IMR-90 (cell line): ENCODE results near the gene GH2. TPM values are rescaled to one million over a fixed set of nuclear protein-coding genes. Genes with fewer than 3 reads are reported as not detected.

Experiments used
- ATAC-seq: fragments of 200-7000 bp; cut with Tn5 transposase; 2 replicates; pipeline ENCODE4 v1.9.1; 2020; ENCODE audit warnings: low read depth, mild to moderate bottlenecking, moderate library complexity
- BruUV-seq: library from RNA; stranded (reverse); fragments of 400-500 nt; replicated peaks from 2 replicates; lab custom pipeline; 2021; lab: Mats Ljungman, UMichigan
- CTCF ChIA-PET: fragments of 300-600 bp; formaldehyde crosslinking; extraction: SDS; loops from one replicate; lab custom pipeline; 2021; ENCODE audit warnings: antibody characterized with exemption; lab: Yijun Ruan, JAX
- POLR2A ChIA-PET: fragments of 300-600 bp; sonication (Branson Sonifier 250); formaldehyde crosslinking; loops from one replicate; lab custom pipeline; 2022; ENCODE audit warnings: antibody characterized with exemption; ENCODE audit not compliant: unreplicated experiment; lab: Charles Lee
- DNase-seq: peaks from one replicate; pipeline ENCODE4 v3.0.0; 2013
- H2AFZ ChIP-seq: replicated peaks from 2 replicates; pipeline ENCODE3; 2013; ENCODE audit warnings: low read length, mild to moderate bottlenecking; ENCODE audit not compliant: poor library complexity
- H2AK5ac ChIP-seq: 2 replicates; pipeline ENCODE4 v1.6.1; 2013; ENCODE audit warnings: low read depth, low read length, inconsistent platforms
- H2AK9ac ChIP-seq: replicated peaks from 2 replicates; pipeline ENCODE3; 2013; ENCODE audit warnings: mild to moderate bottlenecking, low read depth, low read length, moderate library complexity; ENCODE audit not compliant: poor library complexity
- H2BK120ac ChIP-seq: 2 replicates; pipeline ENCODE4 v1.6.1; 2013; ENCODE audit warnings: low read depth, low read length, inconsistent platforms
- H2BK15ac ChIP-seq: 3 replicates; pipeline ENCODE4 v1.6.1; 2013; ENCODE audit warnings: low read depth, low read length, inconsistent platforms
- H2BK20ac ChIP-seq: 2 replicates; pipeline ENCODE4 v1.6.1; 2013; ENCODE audit warnings: low read depth, mild to moderate bottlenecking, inconsistent platforms, low read length, moderate library complexity
- H2BK5ac ChIP-seq: 2 replicates; pipeline ENCODE4 v1.6.1; 2013; ENCODE audit warnings: mild to moderate bottlenecking, low read depth, low read length, inconsistent platforms; ENCODE audit not compliant: poor library complexity, severe bottlenecking
- H3K14ac ChIP-seq: replicated peaks from 2 replicates; pipeline ENCODE4 v1.6.1; 2013; ENCODE audit warnings: low read depth, low read length, inconsistent platforms
- H3K18ac ChIP-seq: 2 replicates; pipeline ENCODE4 v1.6.1; 2013; ENCODE audit warnings: low read depth, low read length, control low read depth
- H3K23ac ChIP-seq: 2 replicates; pipeline ENCODE4 v1.6.1; 2013; ENCODE audit warnings: low read depth, low read length, inconsistent platforms
- H3K27ac ChIP-seq: 2 replicates; pipeline ENCODE4 v1.5.1; 2013; ENCODE audit warnings: mild to moderate bottlenecking, control low read depth, low read length; ENCODE audit not compliant: insufficient read depth
- H3K27me3 ChIP-seq: 2 replicates; pipeline ENCODE4 v1.6.1; 2013; ENCODE audit warnings: low read length; ENCODE audit not compliant: control insufficient read depth, insufficient read depth
- H3K36me3 ChIP-seq: 2 replicates; pipeline ENCODE4 v1.6.1; 2013; ENCODE audit warnings: low read length, mixed read lengths; ENCODE audit not compliant: control insufficient read depth, insufficient read depth
- H3K4ac ChIP-seq: 2 replicates; pipeline ENCODE4 v1.6.1; 2013; ENCODE audit warnings: low read depth, low read length, inconsistent platforms
- H3K4me1 ChIP-seq: 2 replicates; pipeline ENCODE4 v1.6.1; 2013; ENCODE audit warnings: low read length, mixed read lengths; ENCODE audit not compliant: control insufficient read depth, insufficient read depth
- H3K4me2 ChIP-seq: 2 replicates; pipeline ENCODE4 v1.6.1; 2013; ENCODE audit warnings: low read depth, mild to moderate bottlenecking, control low read depth, low read length, moderate library complexity
- H3K4me3 ChIP-seq: 2 replicates; pipeline ENCODE4 v1.5.1; 2013; ENCODE audit warnings: low read depth, mild to moderate bottlenecking, control low read depth, low read length, moderate library complexity; ENCODE audit not compliant: insufficient read depth
- H3K56ac ChIP-seq: 2 replicates; pipeline ENCODE4 v1.6.1; 2013; ENCODE audit warnings: low read length, inconsistent platforms; ENCODE audit not compliant: insufficient read depth; ENCODE audit errors: extremely low read depth
- H3K79me1 ChIP-seq, 2 experiments: 2 replicates each; pipeline ENCODE4 v1.6.1; 2013; ENCODE audit warnings: low read length in 2 of 2, inconsistent platforms in 1 of 2, low read depth in 1 of 2
- H3K9ac ChIP-seq: 2 replicates; pipeline ENCODE4 v1.6.1; 2013; ENCODE audit warnings: low read depth, low read length, control low read depth
- H3K9me1 ChIP-seq: 2 replicates; pipeline ENCODE4 v1.6.1; 2013; ENCODE audit warnings: low read length, inconsistent platforms; ENCODE audit not compliant: insufficient read depth
- H3K9me3 ChIP-seq: 2 replicates; pipeline ENCODE4 v1.6.1; 2013; ENCODE audit warnings: low read length; ENCODE audit not compliant: control insufficient read depth, insufficient read depth
- H4K20me1 ChIP-seq: 2 replicates; pipeline ENCODE4 v1.6.1; 2013; ENCODE audit warnings: low read length, inconsistent platforms; ENCODE audit not compliant: insufficient read depth
- H4K5ac ChIP-seq: 2 replicates; pipeline ENCODE4 v1.6.1; 2013; ENCODE audit warnings: mild to moderate bottlenecking, low read depth, low read length, control low read depth
- H4K8ac ChIP-seq, 2 experiments: 2 replicates each; pipeline ENCODE4 v1.6.1; 2013; ENCODE audit warnings: low read depth in 2 of 2, low read length in 2 of 2, control low read depth in 1 of 2, inconsistent platforms in 1 of 2
- H4K91ac ChIP-seq: 2 replicates; pipeline ENCODE4 v1.6.1; 2013; ENCODE audit warnings: low read depth, low read length, inconsistent platforms; ENCODE audit not compliant: insufficient read depth
- MXI1 ChIP-seq: IDR thresholded peaks from 2 replicates; pipeline ENCODE4 v1.6.1; 2012; ENCODE audit warnings: low read depth, mild to moderate bottlenecking, low read length, moderate library complexity, borderline replicate concordance
- RCOR1 ChIP-seq: IDR thresholded peaks from 2 replicates; pipeline ENCODE4 v1.6.1; 2012; ENCODE audit warnings: mild to moderate bottlenecking, low read length, improper control_type of control experiment; ENCODE audit not compliant: insufficient replicate concordance
- WGBS, 2 experiments: methylation state at CpG; one replicate each; pipeline versions ENCODE4 v1.1.5 to v1.1.7; 2013; ENCODE audit warnings: missing lambda C conversion rate in 2 of 2; ENCODE audit not compliant: insufficient read length in 1 of 2; ENCODE audit errors: extremely low coverage in 2 of 2; 5-methylcytosine and 5-hydroxymethylcytosine counted together
- dilution Hi-C: fragments of 300-500 bp; cut with HindIII; formaldehyde crosslinking; loops from one replicate; pipeline ENCODE4 v1.14.3; 2018; ENCODE audit warnings: low sequenced_read_pairs; ENCODE audit not compliant: unreplicated experiment
- in situ Hi-C: fragments of 300-500 bp; cut with MboI; formaldehyde crosslinking; loops from 3 replicates; pipeline ENCODE4 v1.14.3; 2019; ENCODE audit warnings: low sequenced_read_pairs, inconsistent platforms, mixed read lengths
- intact Hi-C: fragments of 100-400 bp; cut with micrococcal nuclease; formaldehyde crosslinking; loops from 2 replicates; pipeline ENCODE4 v1.10.0; 2022
- polyA plus RNA-seq, 3 experiments: library from polyadenylated mRNA; depleted of rRNA; stranded (reverse); fragments of >200 nt; gene quantifications; 2 replicates each; pipeline ENCODE4 v1.2.3, GENCODE V29; 2012; ENCODE audit warnings: low replicate concordance in 1 of 3
- total RNA-seq: library from RNA; depleted of rRNA; stranded (reverse); fragments of >200 nt; gene quantifications from 2 replicates; pipeline ENCODE4 v1.2.3, GENCODE V29; 2012

Gene GH2
- total and polyA plus RNA-seq, 2 of the 4 experiments (the other 2 are of a cell fraction) = not detected

DNA sequence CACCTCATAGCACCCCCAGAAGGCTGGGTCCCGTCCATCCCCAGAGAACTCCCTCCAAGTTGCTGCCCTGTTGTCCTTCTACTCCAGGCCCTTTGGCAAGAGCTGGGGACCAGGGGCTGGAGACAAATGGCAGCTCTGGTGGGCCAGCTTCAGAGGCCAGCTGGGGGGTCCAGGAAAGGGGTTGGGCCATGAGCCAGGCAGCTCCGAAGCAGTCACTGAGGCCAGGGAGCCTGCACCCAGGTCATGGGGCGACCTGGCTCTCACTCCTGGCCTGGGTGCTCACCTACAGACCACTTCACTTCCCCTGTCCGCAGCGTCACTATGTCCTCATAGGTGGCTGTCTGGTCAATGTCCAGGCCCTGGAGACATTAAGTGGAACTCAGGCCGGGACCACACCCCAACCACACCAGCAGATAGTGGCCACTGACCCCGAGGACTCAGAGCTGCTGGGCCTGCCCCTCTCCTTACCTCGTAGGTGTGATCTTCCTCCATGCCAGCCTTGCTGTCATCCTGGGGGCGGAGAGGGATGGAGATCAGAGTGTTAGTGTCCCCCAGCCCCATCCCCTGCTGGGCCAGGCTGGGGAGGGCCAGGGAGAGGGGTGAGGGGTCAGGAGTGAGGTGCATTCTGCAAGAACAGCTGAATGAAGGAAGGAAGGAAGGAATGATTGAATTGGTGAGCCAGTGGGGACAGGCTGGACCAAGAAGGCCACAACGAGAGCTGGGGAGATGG lies 47.4 kb upstream of the GH2 start:
- no peaks in the 10 kb centered on the region for H3K79me1 ChIP-seq
- no peaks in the 10 kb centered on the region for H4K20me1 ChIP-seq
- TF ChIP-seq MXI1 = no peak
- TF ChIP-seq RCOR1 = no peak
- no peak overlapping the region for H4K91ac ChIP-seq
- no peaks in the 10 kb centered on the region for H3K4me1 ChIP-seq
- H3K4ac ChIP-seq = no peak overlapping the region
- H2BK120ac ChIP-seq = no peak overlapping the region
- H2BK5ac ChIP-seq = no peak overlapping the region
- no peak overlapping the region for H2AFZ ChIP-seq
- no peak overlapping the region for H4K5ac ChIP-seq
- no peaks in the 10 kb centered on the region for H3K9me3 ChIP-seq
- no peak overlapping the region for H3K4me3 ChIP-seq
- dilution Hi-C loops = no loop called here
- CTCF ChIA-PET = interaction anchor here (1.1 to 1.4 kb wide), 2 partner anchors 10 to 18 kb away, joined by 4 to 5 read pairs; no protein-coding TSS in a partner anchor
- POLR2A ChIA-PET = no interaction called here
- no TSS peak for BruUV-seq
- H3K9me1 ChIP-seq = no peaks in the 10 kb centered on the region
- no peak overlapping the region for H2AK5ac ChIP-seq
- in situ Hi-C loops = no loop called here
- no peak overlapping the region for H3K27ac ChIP-seq
- intact Hi-C loops = no loop called here
- no peak overlapping the region for H2BK15ac ChIP-seq
- H2BK20ac ChIP-seq = no peak overlapping the region
- no peaks in the 10 kb centered on the region for H3K36me3 ChIP-seq
- no peak overlapping the region for H4K8ac ChIP-seq
- no peak overlapping the region for H3K14ac ChIP-seq
- no peak overlapping the region for H3K23ac ChIP-seq
- H2AK9ac ChIP-seq = no peak overlapping the region
- peaks cover 27% of the 10 kb centered on the region for H3K27me3 ChIP-seq
- 78% methylated on average over 4 of the region's 10 CpGs; no CpG with 5 or more reads in 1 of the 2 experiments for WGBS, 2 experiments
- H3K56ac ChIP-seq = no peak overlapping the region
- ATAC-seq = no peak
- H3K18ac ChIP-seq = no peak overlapping the region
- no peak overlapping the region for H3K9ac ChIP-seq
- H3K4me2 ChIP-seq = no peak overlapping the region
- DNase-seq = no peak
